Trophoblast cell (in vitro differentiated cells and primary cell): ENCODE measurements around the gene IGF1R.
A peak's percentile ranks its signal among the peaks of the same experiment; 100 is the strongest.

ENCODE experiments used
- DNase-seq, 2 donors: peaks; one replicate each; pipeline ENCODE4 v3.0.0-alpha.2; 2016
- H2AFZ ChIP-seq: 2 replicates; pipeline ENCODE4 v1.6.1; 2013; ENCODE audit warnings: low read length, moderate library complexity, mild to moderate bottlenecking; ENCODE audit not compliant: insufficient read depth, poor library complexity
- H2AK5ac ChIP-seq: 2 replicates; pipeline ENCODE4 v1.6.1; 2013; ENCODE audit warnings: mild to moderate bottlenecking, low read length
- H2BK120ac ChIP-seq: 2 replicates; pipeline ENCODE4 v1.6.1; 2013; ENCODE audit warnings: low read length, mild to moderate bottlenecking, moderate library complexity; ENCODE audit not compliant: insufficient read depth, poor library complexity
- H2BK12ac ChIP-seq: 2 replicates; pipeline ENCODE4 v1.6.1; 2013; ENCODE audit warnings: mild to moderate bottlenecking, low read length, moderate library complexity
- H2BK5ac ChIP-seq: 2 replicates; pipeline ENCODE4 v1.6.1; 2013; ENCODE audit warnings: low read length, low read depth, moderate library complexity, mild to moderate bottlenecking; ENCODE audit not compliant: poor library complexity
- H3K14ac ChIP-seq: 2 replicates; pipeline ENCODE4 v1.6.1; 2013; ENCODE audit warnings: mild to moderate bottlenecking, low read length
- H3K18ac ChIP-seq: 2 replicates; pipeline ENCODE4 v1.6.1; 2013; ENCODE audit warnings: mild to moderate bottlenecking, low read length
- H3K23ac ChIP-seq: 2 replicates; pipeline ENCODE4 v1.6.1; 2013; ENCODE audit warnings: low read length
- H3K27ac ChIP-seq: 2 replicates; pipeline ENCODE4 v1.5.1; 2013; ENCODE audit warnings: low read depth, mild to moderate bottlenecking, inconsistent platforms, low read length, moderate library complexity
- H3K27me3 ChIP-seq: 2 replicates; pipeline ENCODE4 v1.6.1; 2013; ENCODE audit warnings: inconsistent platforms, mild to moderate bottlenecking, low read length, moderate library complexity; ENCODE audit not compliant: insufficient read depth
- H3K36me3 ChIP-seq, 2 experiments: 1 replicate in 1 of 2; 2 replicates in 1 of 2; pipeline ENCODE4 v1.6.1; 2013; ENCODE audit warnings: low read length in 2 of 2, mild to moderate bottlenecking in 2 of 2, moderate library complexity in 1 of 2; ENCODE audit not compliant: insufficient read depth in 2 of 2, control insufficient read depth in 1 of 2
- H3K4ac ChIP-seq: 2 replicates; pipeline ENCODE4 v1.6.1; 2013; ENCODE audit warnings: low read depth, mild to moderate bottlenecking, low read length, moderate library complexity
- H3K4me1 ChIP-seq, 2 experiments: 1 replicate in 1 of 2; 2 replicates in 1 of 2; pipeline ENCODE4 v1.6.1; 2013; ENCODE audit warnings: low read length in 2 of 2, mild to moderate bottlenecking in 2 of 2, moderate library complexity in 1 of 2; ENCODE audit not compliant: insufficient read depth in 2 of 2, control insufficient read depth in 1 of 2
- H3K4me2 ChIP-seq: 2 replicates; pipeline ENCODE4 v1.6.1; 2013; ENCODE audit warnings: inconsistent platforms, mild to moderate bottlenecking, low read length, moderate library complexity
- H3K4me3 ChIP-seq: 2 replicates; pipeline ENCODE4 v1.5.1; 2013; ENCODE audit warnings: mild to moderate bottlenecking, low read depth, low read length, inconsistent platforms
- H3K79me1 ChIP-seq: one replicate; pipeline ENCODE4 v1.6.1; 2013; ENCODE audit warnings: low read length
- H3K79me2 ChIP-seq: 2 replicates; pipeline ENCODE4 v1.6.1; 2013; ENCODE audit warnings: low read length, mild to moderate bottlenecking; ENCODE audit not compliant: control insufficient read depth, insufficient read depth, poor library complexity
- H3K9ac ChIP-seq: 2 replicates; pipeline ENCODE4 v1.6.1; 2013; ENCODE audit warnings: mild to moderate bottlenecking, low read length
- H3K9me3 ChIP-seq: 2 replicates; pipeline ENCODE4 v1.6.1; 2013; ENCODE audit warnings: low read depth, mild to moderate bottlenecking, control low read depth, inconsistent platforms, low read length; ENCODE audit not compliant: insufficient read depth
- H4K12ac ChIP-seq: 2 replicates; pipeline ENCODE4 v1.6.1; 2013; ENCODE audit warnings: low read depth, mild to moderate bottlenecking, low read length, moderate library complexity
- H4K8ac ChIP-seq: 2 replicates; pipeline ENCODE4 v1.6.1; 2013; ENCODE audit warnings: low read depth, mild to moderate bottlenecking, low read length, moderate library complexity
- H4K91ac ChIP-seq: one replicate; pipeline ENCODE4 v1.6.1; 2013; ENCODE audit warnings: low read depth, mild to moderate bottlenecking, low read length, moderate library complexity
- WGBS: extraction: QIAGEN DNeasy Blood & Tissue Kit; methylation state at CpG from one replicate; pipeline ENCODE4 v1.1.7; 2013; ENCODE audit warnings: missing lambda C conversion rate; ENCODE audit not compliant: insufficient read length, insufficient coverage; ENCODE audit errors: extremely low coverage; 5-methylcytosine and 5-hydroxymethylcytosine counted together

The IGF1R gene

GRCh38 chr15:98692213-98692612, 43.9 kb downstream of the IGF1R start:
- H3K18ac ChIP-seq: no peak overlapping the region
- no peak for DNase-seq
- H3K23ac ChIP-seq: no peak overlapping the region
- no peak overlapping the region for H3K27ac ChIP-seq
- no peak overlapping the region for H3K9ac ChIP-seq
- H2BK12ac ChIP-seq: no peak overlapping the region
- H4K91ac ChIP-seq: no peak overlapping the region
- peaks cover 35% of the 10 kb centered on the region for H3K79me2 ChIP-seq
- H2AK5ac ChIP-seq: no peak overlapping the region
- H3K27me3 ChIP-seq: no peaks in the 10 kb centered on the region
- H4K12ac ChIP-seq: no peak overlapping the region
- no CpG with 5 or more reads among the region's 2 CpGs for WGBS
- no peak overlapping the region for H4K8ac ChIP-seq
- no peak overlapping the region for H2BK120ac ChIP-seq
- peak overlapping the region; percentile 78 for H3K4ac ChIP-seq
- H2AFZ ChIP-seq: no peak overlapping the region
- peaks cover 12 to 27% of the 10 kb centered on the region in 2 experiments for H3K4me1 ChIP-seq
- no peaks in the 10 kb centered on the region for H3K9me3 ChIP-seq
- no peak overlapping the region for H3K4me2 ChIP-seq
- no peak overlapping the region for H2BK5ac ChIP-seq
- peaks cover 2% of the 10 kb centered on the region for H3K79me1 ChIP-seq
- no peak overlapping the region for H3K14ac ChIP-seq
- H3K36me3 ChIP-seq: no peaks in the 10 kb centered on the region
- no peak overlapping the region for H3K4me3 ChIP-seq

- H3K4ac ChIP-seq: peak overlapping the region; percentile 80
- no peak overlapping the region for H2AFZ ChIP-seq
- no peak overlapping the region for H2AK5ac ChIP-seq
- no peak overlapping the region for H4K91ac ChIP-seq
- no CpG with 5 or more reads among the region's 6 CpGs for WGBS
- no peaks in the 10 kb centered on the region for H3K36me3 ChIP-seq
- no peak overlapping the region for H3K27ac ChIP-seq
- H3K9me3 ChIP-seq: no peaks in the 10 kb centered on the region
- peaks cover 9 to 19% of the 10 kb centered on the region in 2 experiments for H3K4me1 ChIP-seq
- no peak overlapping the region for H2BK5ac ChIP-seq
- H3K79me2 ChIP-seq: peaks cover 38% of the 10 kb centered on the region
- no peaks in the 10 kb centered on the region for H3K27me3 ChIP-seq
- no peak overlapping the region for H4K8ac ChIP-seq
- H3K79me1 ChIP-seq: peaks cover 2% of the 10 kb centered on the region
- no peak overlapping the region for H2BK12ac ChIP-seq
- H2BK120ac ChIP-seq: no peak overlapping the region
- H3K23ac ChIP-seq: no peak overlapping the region
- H3K18ac ChIP-seq: no peak overlapping the region
- no peak overlapping the region for H3K14ac ChIP-seq
- H3K4me2 ChIP-seq: no peak overlapping the region
- no peak overlapping the region for H3K4me3 ChIP-seq
- DNase-seq: no peak
- no peak overlapping the region for H3K9ac ChIP-seq
- no peak overlapping the region for H4K12ac ChIP-seq
Measured at GRCh38 chr15:98694161-98694560, 45.8 kb downstream of the IGF1R start.

- Histone ChIP-seq H4K91ac (no peak overlapping the region), H3K79me1 (no peaks in the 10 kb centered on the region), H2AFZ (no peak overlapping the region), H2BK5ac (no peak overlapping the region), H3K4me2 (no peak overlapping the region), H3K36me3 (no peaks in the 10 kb centered on the region), H4K8ac (no peak overlapping the region), H4K12ac (no peak overlapping the region), H3K4ac (peak overlapping the region; percentile 82), H2BK12ac (no peak overlapping the region), H3K79me2 (peaks cover 35% of the 10 kb centered on the region), H3K14ac (no peak overlapping the region), H3K9ac (no peak overlapping the region), H2BK120ac (no peak overlapping the region), H3K18ac (no peak overlapping the region), H3K27ac (no peak overlapping the region), H3K4me1 (peaks cover 0 to 12% of the 10 kb centered on the region in 2 experiments), H3K27me3 (no peaks in the 10 kb centered on the region), H2AK5ac (no peak overlapping the region), H3K4me3 (no peak overlapping the region), H3K9me3 (no peaks in the 10 kb centered on the region), H3K23ac (no peak overlapping the region)
- WGBS: no CpG with 5 or more reads among the region's 2 CpGs
- peak in 1 of 2 donors; percentile 27 for DNase-seq
Measured at GRCh38 chr15:98698792-98699191, 50.5 kb downstream of the IGF1R start.

GRCh38 chr15:98699591-98700424, 51.5 kb downstream of the IGF1R start:
- WGBS: no CpG with 5 or more reads among the region's 11 CpGs
- H3K79me2 ChIP-seq: peaks cover 36% of the 10 kb centered on the region

More at GRCh38 chr15:98699591-98700424, 51.5 kb downstream of the IGF1R start:
- no peak overlapping the region for H2BK120ac ChIP-seq
- H4K12ac ChIP-seq: no peak overlapping the region
- no peak overlapping the region for H4K8ac ChIP-seq
- no peak overlapping the region for H2BK5ac ChIP-seq
- no peaks in the 10 kb centered on the region for H3K27me3 ChIP-seq
- H3K27ac ChIP-seq: no peak overlapping the region
- no peak overlapping the region for H3K18ac ChIP-seq
- no peaks in the 10 kb centered on the region for H3K36me3 ChIP-seq
- H3K9me3 ChIP-seq: no peaks in the 10 kb centered on the region
- peaks cover 6 to 18% of the 10 kb centered on the region in 2 experiments for H3K4me1 ChIP-seq
- H4K91ac ChIP-seq: no peak overlapping the region
- H2AFZ ChIP-seq: no peak overlapping the region
- no peak overlapping the region for H3K4me3 ChIP-seq
- no peak overlapping the region for H2BK12ac ChIP-seq
- H2AK5ac ChIP-seq: no peak overlapping the region
- H3K4ac ChIP-seq: peak overlapping the region; percentile 43
- no peak for DNase-seq
- no peak overlapping the region for H3K9ac ChIP-seq
- no peak overlapping the region for H3K23ac ChIP-seq
- no peaks in the 10 kb centered on the region for H3K79me1 ChIP-seq
- H3K4me2 ChIP-seq: no peak overlapping the region
- no peak overlapping the region for H3K14ac ChIP-seq
